AG04450 (cell line): ENCODE measurements around the gene LRRC59. TPM values are rescaled to one million over a fixed set of nuclear protein-coding genes. Genes with fewer than 3 reads are reported as not detected.

ENCODE experiments used
- CTCF ChIA-PET: fragments of 300-600, 350-600 bp; formaldehyde crosslinking; extraction: SDS; loops from one replicate; lab custom pipeline; 2022; ENCODE audit warnings: antibody characterized with exemption, inconsistent platforms; lab: Charles Lee
- POLR2A ChIA-PET: fragments of 350-600 bp; formaldehyde crosslinking; extraction: SDS; loops from one replicate; lab custom pipeline; 2021; ENCODE audit warnings: antibody characterized with exemption, inconsistent platforms; lab: Yijun Ruan, JAX
- DNase-seq: peaks from one replicate; pipeline ENCODE4 v3.0.0-alpha.2; 2011; ENCODE audit warnings: low read depth, low spot score
- H3K27ac ChIP-seq: one replicate; pipeline ENCODE4 v1.5.1; 2012; ENCODE audit warnings: low read depth, low read length, control low read depth
- H3K27me3 ChIP-seq: one replicate; pipeline ENCODE4 v1.6.0; 2012; ENCODE audit warnings: low read length; ENCODE audit not compliant: control insufficient read depth, insufficient read depth
- H3K4me3 ChIP-seq: 2 replicates; pipeline ENCODE4 v1.5.1; 2011; ENCODE audit warnings: mild to moderate bottlenecking, low read depth, low read length, control low read depth
- H3K9me3 ChIP-seq: 2 replicates; pipeline ENCODE4 v1.5.1; 2012; ENCODE audit warnings: low read length; ENCODE audit not compliant: control insufficient read depth, insufficient read depth
- CTCF ChIP-seq: IDR thresholded peaks from 2 replicates; pipeline ENCODE4 v1.5.1; 2011; ENCODE audit warnings: low read depth, low read length, control low read depth, inconsistent platforms
- polyA minus RNA-seq: library from RNA; depleted of rRNA, polyadenylated mRNA; stranded (reverse); fragments of >200 nt; gene quantifications from 2 replicates; pipeline ENCODE4 v1.2.3, GENCODE V29; 2011; rRNA and poly(A)+ RNA removed
- polyA plus RNA-seq: library from polyadenylated mRNA; depleted of rRNA; stranded (reverse); fragments of >200 nt; gene quantifications from 2 replicates; pipeline ENCODE4 v1.2.3, GENCODE V29; 2011; rRNA removed

The LRRC59 gene
- polyA plus RNA-seq (143 and 145 TPM in 2 replicates), polyA minus RNA-seq (132 and 146 TPM in 2 replicates)

DNA sequence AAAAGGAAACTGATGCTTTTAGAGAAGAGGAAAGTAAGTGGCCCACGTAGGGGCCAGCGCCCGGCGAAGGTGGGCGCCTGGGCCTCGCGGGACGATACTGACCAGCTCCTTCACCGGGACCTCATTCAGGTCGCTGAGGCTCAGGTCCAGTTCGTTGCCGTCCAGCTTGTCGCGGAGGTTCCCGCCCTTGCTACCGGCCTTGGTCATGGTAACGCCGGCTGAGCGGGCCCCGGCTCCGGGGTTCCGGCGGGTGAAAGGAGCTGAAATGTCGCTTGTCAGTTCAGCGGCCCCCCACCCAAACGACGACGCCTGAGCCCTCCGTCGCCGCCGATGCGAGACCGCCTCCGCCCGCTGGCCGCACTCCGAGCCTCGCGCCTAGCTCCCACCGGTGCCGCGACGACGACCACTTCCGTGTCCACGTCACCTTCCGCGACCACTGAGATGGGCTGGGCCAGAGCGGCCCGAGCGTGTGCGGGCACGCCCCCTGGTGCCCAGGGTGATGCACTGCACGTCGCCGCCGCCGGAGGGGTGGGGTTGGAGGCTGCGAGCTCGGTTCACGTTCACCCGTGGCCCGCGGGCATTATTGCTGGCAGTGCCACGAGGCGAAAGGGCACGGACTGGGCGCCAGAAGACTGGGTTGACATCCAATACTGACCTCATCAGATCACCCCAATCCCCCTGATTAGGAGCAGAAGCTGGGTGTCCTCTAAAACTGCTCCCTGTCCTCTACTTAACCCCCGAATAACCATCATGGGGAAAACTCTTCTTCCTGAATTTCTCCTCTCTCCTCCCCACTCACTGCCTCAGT lies at the start of gene LRRC59:
TSS of gene LRRC59 (minus strand) at position 413 of the 808 bp plus-strand sequence. CDS start at position 207, 206 bp downstream.
- TF ChIP-seq CTCF = peak; percentile 87
- ChIA-PET CTCF (interaction anchor here (0.6 to 4.9 kb wide), 44 partner anchors 8 to 1058 kb away, joined by 3 to 45 read pairs (median 4); partner anchors contain the start of genes ACSF2, EME1, MRPL27 and RSAD1), POLR2A (interaction anchor here (0.7 to 2.1 kb wide), 12 partner anchors 8 to 197 kb away, joined by 3 to 13 read pairs (median 4); partner anchors contain the start of gene ACSF2)
- H3K27ac ChIP-seq = peak within 1 kb of the TSS; percentile 91
- H3K4me3 ChIP-seq = peak within 1 kb of the TSS; percentile 94
- DNase-seq = peak; percentile 53
- no peaks in the 10 kb centered on the region for H3K27me3 ChIP-seq
- peaks cover 4% of the 10 kb centered on the region; the same call in 1 of the 2 replicates for H3K9me3 ChIP-seq

DNA sequence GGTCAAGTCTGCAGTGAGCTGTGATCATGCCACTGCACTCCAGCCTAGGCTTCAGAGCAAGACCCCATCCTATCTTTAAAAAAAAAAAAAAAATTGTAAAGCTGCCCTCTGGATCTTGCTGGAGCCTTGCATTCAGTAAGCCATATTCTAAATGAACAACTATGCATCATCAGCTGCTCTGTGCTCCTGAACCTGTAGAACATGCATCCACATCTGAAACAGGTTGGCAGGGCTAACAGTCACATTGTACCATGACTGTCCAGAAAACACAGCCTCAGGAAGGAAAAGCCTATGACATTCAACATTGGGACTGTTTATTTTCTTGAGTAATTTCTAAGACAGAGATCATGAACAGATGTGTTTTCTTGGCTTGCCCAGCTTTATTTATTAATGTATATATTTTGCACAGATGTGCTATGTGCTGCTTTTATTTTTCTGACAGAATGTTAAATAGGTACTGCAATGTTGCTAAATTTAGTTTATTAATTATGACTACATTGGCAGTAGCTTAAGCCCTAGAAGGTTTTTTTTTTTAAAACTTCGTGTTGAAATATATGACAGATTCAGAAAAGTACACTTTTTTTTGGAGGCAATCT lies 48.5 kb upstream of the LRRC59 start:
- no peak for DNase-seq
- ChIA-PET POLR2A (no interaction called here), CTCF (interaction anchor here (1.3 to 1.4 kb wide), 2 partner anchors 48 to 49 kb away, joined by 3 read pairs; partner anchors contain the start of gene LRRC59)
- H3K27me3 ChIP-seq = no peaks in the 10 kb centered on the region
- H3K4me3 ChIP-seq = no peak overlapping the region
- H3K9me3 ChIP-seq = no peaks in the 10 kb centered on the region
- TF ChIP-seq CTCF = no peak
- no peak overlapping the region for H3K27ac ChIP-seq

GRCh38 chr17:50444841-50445715 lies 47.8 kb upstream of the LRRC59 start:
- Histone ChIP-seq H3K4me3 (no peak overlapping the region), H3K9me3 (no peaks in the 10 kb centered on the region), H3K27ac (no peak overlapping the region), H3K27me3 (no peaks in the 10 kb centered on the region)
- no peak for TF ChIP-seq CTCF
- DNase-seq = no peak
- ChIA-PET CTCF (interaction anchor here (1.4 kb wide), 1 partner anchor 48 kb away, joined by 3 read pairs; the partner anchor contains the start of gene LRRC59), POLR2A (no interaction called here)

GRCh38 chr17:50443505-50443974 lies 46.2 kb upstream of the LRRC59 start:
- ChIA-PET POLR2A (no interaction called here), CTCF (interaction anchor here (2.2 kb wide), 1 partner anchor 46 kb away, joined by 6 read pairs; the partner anchor contains the start of gene LRRC59)
- TF ChIP-seq CTCF = no peak
- DNase-seq = no peak
- H3K27ac ChIP-seq = no peak overlapping the region
- H3K4me3 ChIP-seq = no peak overlapping the region
- H3K27me3 ChIP-seq = no peaks in the 10 kb centered on the region
- no peaks in the 10 kb centered on the region for H3K9me3 ChIP-seq
